Loucy (cell line): ENCODE data around the gene UBL5.

Source experiments
- CTCF ChIP-seq: fragments of 200-600 bp; sonication (generic); conservative IDR thresholded peaks from 2 replicates; pipeline ENCODE4 v1.5.1; 2014; ENCODE audit warnings: mild to moderate bottlenecking, antibody characterized with exemption, low read length
- EZH2phosphoT487 ChIP-seq: fragments of 200-600 bp; IDR thresholded peaks from 2 replicates; pipeline ENCODE4 v1.6.1; 2018; ENCODE audit warnings: antibody characterized with exemption, mild to moderate bottlenecking, moderate library complexity, borderline replicate concordance

GRCh38 chr19:9848060-9848459, 20.3 kb downstream of the UBL5 start:
- TF ChIP-seq CTCF (peak; percentile 68), EZH2phosphoT487 (no peak)
